Neural cell (in vitro differentiated cells): ENCODE measurements around the gene CTNNB1. TPM values are rescaled to one million over a fixed set of nuclear protein-coding genes. Genes with fewer than 3 reads are reported as not detected.

Source experiments
- H2AFZ ChIP-seq: fragments of 200-600, 300-800 bp; sonication (generic), shearing (Covaris generic); 2 replicates; pipeline ENCODE4 v1.6.0; 2014; ENCODE audit warnings: low read depth, mild to moderate bottlenecking, antibody characterized with exemption, low read length, moderate library complexity
- H3F3A ChIP-seq: fragments of 200-600 bp; shearing (Covaris generic); 2 replicates; pipeline ENCODE4 v1.6.1; 2016; ENCODE audit warnings: mild to moderate bottlenecking, moderate library complexity, mixed read lengths, antibody characterized with exemption, low read length; ENCODE audit not compliant: insufficient read depth, poor library complexity, severe bottlenecking
- H3K27ac ChIP-seq: fragments of 200-600, 300-800 bp; sonication (generic), shearing (Covaris generic); 2 replicates; pipeline ENCODE4 v1.5.1; 2014; ENCODE audit warnings: mild to moderate bottlenecking, low read length, moderate library complexity
- H3K27me3 ChIP-seq: fragments of 300-800, 200-600 bp; sonication (generic), shearing (Covaris generic); 2 replicates; pipeline ENCODE4 v1.6.0; 2014; ENCODE audit warnings: mild to moderate bottlenecking, low read depth, low read length, moderate library complexity; ENCODE audit not compliant: insufficient read depth
- H3K36me3 ChIP-seq: fragments of 300-800, 200-600 bp; sonication (generic), shearing (Covaris generic); 2 replicates; pipeline ENCODE4 v1.5.1; 2014; ENCODE audit warnings: mild to moderate bottlenecking, antibody characterized with exemption, low read length, moderate library complexity; ENCODE audit not compliant: insufficient read depth
- H3K4me2 ChIP-seq: fragments of 300-800, 200-600 bp; sonication (generic), shearing (Covaris generic); 2 replicates; pipeline ENCODE4 v1.6.0; 2014; ENCODE audit warnings: mild to moderate bottlenecking, low read length
- H3K4me3 ChIP-seq: fragments of 300-800, 200-600 bp; sonication (generic), shearing (Covaris generic); 2 replicates; pipeline ENCODE4 v1.5.1; 2014; ENCODE audit warnings: mild to moderate bottlenecking, low read length, moderate library complexity
- H3K79me2 ChIP-seq: fragments of 200-600 bp; shearing (Covaris generic); replicated peaks from 2 replicates; pipeline ENCODE4 v1.6.0; 2014; ENCODE audit warnings: mild to moderate bottlenecking, low read length, moderate library complexity; ENCODE audit not compliant: insufficient read depth
- H3K9ac ChIP-seq: fragments of 300-800, 200-600 bp; sonication (generic), shearing (Covaris generic); 2 replicates; pipeline ENCODE4 v1.6.1; 2016; ENCODE audit warnings: mild to moderate bottlenecking, low read length, mixed read lengths
- H3K9me2 ChIP-seq: fragments of 200-600 bp; shearing (Covaris generic); 2 replicates; pipeline ENCODE4 v1.6.1; 2016; ENCODE audit warnings: mild to moderate bottlenecking, low read length, mixed read lengths; ENCODE audit not compliant: insufficient read depth
- H3K9me3 ChIP-seq: fragments of 200-600, 300-800 bp; sonication (generic), shearing (Covaris generic); 2 replicates; pipeline ENCODE4 v1.6.1; 2016; ENCODE audit warnings: mild to moderate bottlenecking, mixed run types, low read length, moderate library complexity, mixed read lengths
- H4K20me1 ChIP-seq: fragments of 200-600 bp; shearing (Covaris generic); 2 replicates; pipeline ENCODE4 v1.6.1; 2016; ENCODE audit warnings: mild to moderate bottlenecking, mixed run types; ENCODE audit not compliant: insufficient read depth
- EP300 ChIP-seq: fragments of 450-650 bp; conservative IDR thresholded peaks from 2 replicates; pipeline ENCODE4 v1.6.1; 2014; ENCODE audit warnings: antibody characterized with exemption, mild to moderate bottlenecking, moderate library complexity; ENCODE audit not compliant: poor library complexity, severe bottlenecking
- EZH2 ChIP-seq: fragments of 200-600, 300-800 bp; shearing (Covaris generic), sonication (generic); IDR thresholded peaks from 2 replicates; pipeline ENCODE4 v1.6.1; 2014; ENCODE audit warnings: antibody characterized with exemption, low read length, borderline replicate concordance, mild to moderate bottlenecking; ENCODE audit not compliant: insufficient read depth, poor library complexity, severe bottlenecking
- MXI1 ChIP-seq: fragments of 450-650 bp; conservative IDR thresholded peaks from 2 replicates; pipeline ENCODE4 v1.6.1; 2014; ENCODE audit warnings: antibody characterized with exemption, mild to moderate bottlenecking; ENCODE audit not compliant: poor library complexity, severe bottlenecking
- POLR2AphosphoS5 ChIP-seq: IDR thresholded peaks from 2 replicates; pipeline ENCODE4 v1.6.1; 2012
- RAD21 ChIP-seq: fragments of 450-650 bp; conservative IDR thresholded peaks from 2 replicates; pipeline ENCODE4 v1.6.1; 2014; ENCODE audit warnings: antibody characterized with exemption, mild to moderate bottlenecking, moderate library complexity
- SMC3 ChIP-seq: fragments of 450-650 bp; conservative IDR thresholded peaks from 2 replicates; pipeline ENCODE4 v1.6.1; 2014; ENCODE audit warnings: antibody characterized with exemption, mild to moderate bottlenecking, moderate library complexity; ENCODE audit not compliant: poor library complexity
- TAF1 ChIP-seq: IDR thresholded peaks from 2 replicates; pipeline ENCODE4 v1.6.1; 2012; ENCODE audit warnings: low read depth
- polyA minus RNA-seq: library from RNA; depleted of rRNA, polyadenylated mRNA; stranded (reverse); fragments of >200 nt; gene quantifications from 2 replicates; pipeline ENCODE4 v1.2.3, GENCODE V29; 2014
- polyA plus RNA-seq: library from polyadenylated mRNA; depleted of rRNA; stranded (reverse); fragments of >200 nt; gene quantifications from 2 replicates; pipeline ENCODE4 v1.2.3, GENCODE V29; 2014
- TF ChIP-seq, protein P1 (sequence below): IDR thresholded peaks from 2 replicates; pipeline ENCODE4 v1.6.1; 2012; ENCODE audit warnings: borderline replicate concordance
- TF ChIP-seq, protein P2 (sequence below): fragments of 450-650 bp; IDR thresholded peaks from 2 replicates; pipeline ENCODE4 v1.5.1; 2014; ENCODE audit warnings: antibody characterized with exemption, mild to moderate bottlenecking, moderate library complexity; ENCODE audit not compliant: poor library complexity, severe bottlenecking

CTNNB1 gene
- polyA plus RNA-seq, result 317 and 323 TPM in 2 replicates
- polyA minus RNA-seq, result 635 and 695 TPM in 2 replicates

DNA sequence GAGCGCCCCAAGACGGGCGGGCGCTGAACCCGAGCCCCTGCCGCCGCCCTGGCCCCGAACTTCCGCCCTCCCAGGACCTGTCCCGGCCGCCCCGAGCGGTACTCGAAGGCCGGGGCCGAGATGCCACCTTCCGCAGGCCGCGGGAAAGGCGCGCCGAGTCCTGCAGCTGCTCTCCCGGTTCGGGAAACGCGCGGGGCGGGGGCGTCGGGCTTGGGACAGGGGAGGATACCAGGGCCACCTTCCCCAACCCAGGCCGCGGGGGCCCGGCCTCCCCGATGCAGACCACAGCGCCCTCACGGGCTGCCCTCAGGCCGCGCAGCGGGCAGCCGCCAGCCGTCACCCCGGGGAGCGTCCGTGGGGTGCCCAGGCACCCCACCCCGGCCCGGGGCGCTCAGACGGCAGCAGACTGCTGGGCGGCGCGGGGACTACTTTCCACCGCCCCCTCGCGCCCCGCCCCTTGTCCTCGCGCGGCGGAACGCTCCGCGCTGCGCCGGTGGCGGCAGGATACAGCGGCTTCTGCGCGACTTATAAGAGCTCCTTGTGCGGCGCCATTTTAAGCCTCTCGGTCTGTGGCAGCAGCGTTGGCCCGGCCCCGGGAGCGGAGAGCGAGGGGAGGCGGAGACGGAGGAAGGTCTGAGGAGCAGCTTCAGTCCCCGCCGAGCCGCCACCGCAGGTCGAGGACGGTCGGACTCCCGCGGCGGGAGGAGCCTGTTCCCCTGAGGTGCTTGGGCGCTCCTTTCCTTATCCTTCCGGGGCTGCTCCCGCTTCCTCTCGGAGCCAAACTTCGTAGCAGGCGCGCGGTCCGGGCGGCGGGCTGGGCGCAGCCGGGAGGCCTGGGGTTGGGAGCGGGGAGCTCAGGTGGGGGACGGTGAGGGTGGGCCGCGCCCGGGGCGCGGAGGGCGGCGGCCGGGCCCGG is at the start of gene CTNNB1:
TSS of gene CTNNB1 (plus strand) at position 556 of the 916 bp plus-strand sequence. CDS start 24,564 bp downstream, outside the sequence.
- H4K20me1 ChIP-seq, result peaks cover 5% of the 10 kb centered on the region
- no peaks in the 10 kb centered on the region for H3K27me3 ChIP-seq
- H3K36me3 ChIP-seq, result no peaks in the 10 kb centered on the region
- TF ChIP-seq SMC3 (peak; percentile 65), RAD21 (peak; percentile 57), TAF1 (peak; percentile 100), MXI1 (peak; percentile 77), EP300 (peak; percentile 75), POLR2AphosphoS5 (peak; percentile 99), EZH2 (no peak)
- TF ChIP-seq, protein P1, sequence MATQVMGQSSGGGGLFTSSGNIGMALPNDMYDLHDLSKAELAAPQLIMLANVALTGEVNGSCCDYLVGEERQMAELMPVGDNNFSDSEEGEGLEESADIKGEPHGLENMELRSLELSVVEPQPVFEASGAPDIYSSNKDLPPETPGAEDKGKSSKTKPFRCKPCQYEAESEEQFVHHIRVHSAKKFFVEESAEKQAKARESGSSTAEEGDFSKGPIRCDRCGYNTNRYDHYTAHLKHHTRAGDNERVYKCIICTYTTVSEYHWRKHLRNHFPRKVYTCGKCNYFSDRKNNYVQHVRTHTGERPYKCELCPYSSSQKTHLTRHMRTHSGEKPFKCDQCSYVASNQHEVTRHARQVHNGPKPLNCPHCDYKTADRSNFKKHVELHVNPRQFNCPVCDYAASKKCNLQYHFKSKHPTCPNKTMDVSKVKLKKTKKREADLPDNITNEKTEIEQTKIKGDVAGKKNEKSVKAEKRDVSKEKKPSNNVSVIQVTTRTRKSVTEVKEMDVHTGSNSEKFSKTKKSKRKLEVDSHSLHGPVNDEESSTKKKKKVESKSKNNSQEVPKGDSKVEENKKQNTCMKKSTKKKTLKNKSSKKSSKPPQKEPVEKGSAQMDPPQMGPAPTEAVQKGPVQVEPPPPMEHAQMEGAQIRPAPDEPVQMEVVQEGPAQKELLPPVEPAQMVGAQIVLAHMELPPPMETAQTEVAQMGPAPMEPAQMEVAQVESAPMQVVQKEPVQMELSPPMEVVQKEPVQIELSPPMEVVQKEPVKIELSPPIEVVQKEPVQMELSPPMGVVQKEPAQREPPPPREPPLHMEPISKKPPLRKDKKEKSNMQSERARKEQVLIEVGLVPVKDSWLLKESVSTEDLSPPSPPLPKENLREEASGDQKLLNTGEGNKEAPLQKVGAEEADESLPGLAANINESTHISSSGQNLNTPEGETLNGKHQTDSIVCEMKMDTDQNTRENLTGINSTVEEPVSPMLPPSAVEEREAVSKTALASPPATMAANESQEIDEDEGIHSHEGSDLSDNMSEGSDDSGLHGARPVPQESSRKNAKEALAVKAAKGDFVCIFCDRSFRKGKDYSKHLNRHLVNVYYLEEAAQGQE, result peak; percentile 97
- TF ChIP-seq, protein P2, sequence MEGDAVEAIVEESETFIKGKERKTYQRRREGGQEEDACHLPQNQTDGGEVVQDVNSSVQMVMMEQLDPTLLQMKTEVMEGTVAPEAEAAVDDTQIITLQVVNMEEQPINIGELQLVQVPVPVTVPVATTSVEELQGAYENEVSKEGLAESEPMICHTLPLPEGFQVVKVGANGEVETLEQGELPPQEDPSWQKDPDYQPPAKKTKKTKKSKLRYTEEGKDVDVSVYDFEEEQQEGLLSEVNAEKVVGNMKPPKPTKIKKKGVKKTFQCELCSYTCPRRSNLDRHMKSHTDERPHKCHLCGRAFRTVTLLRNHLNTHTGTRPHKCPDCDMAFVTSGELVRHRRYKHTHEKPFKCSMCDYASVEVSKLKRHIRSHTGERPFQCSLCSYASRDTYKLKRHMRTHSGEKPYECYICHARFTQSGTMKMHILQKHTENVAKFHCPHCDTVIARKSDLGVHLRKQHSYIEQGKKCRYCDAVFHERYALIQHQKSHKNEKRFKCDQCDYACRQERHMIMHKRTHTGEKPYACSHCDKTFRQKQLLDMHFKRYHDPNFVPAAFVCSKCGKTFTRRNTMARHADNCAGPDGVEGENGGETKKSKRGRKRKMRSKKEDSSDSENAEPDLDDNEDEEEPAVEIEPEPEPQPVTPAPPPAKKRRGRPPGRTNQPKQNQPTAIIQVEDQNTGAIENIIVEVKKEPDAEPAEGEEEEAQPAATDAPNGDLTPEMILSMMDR, result no peak
- peak within 1 kb of the TSS; percentile 92 for H3K27ac ChIP-seq
- peak within 1 kb of the TSS; percentile 60 for H3K4me2 ChIP-seq
- peak within 1 kb of the TSS; percentile 79 for H3K4me3 ChIP-seq
- H3F3A ChIP-seq, result peaks cover 5% of the 10 kb centered on the region
- H2AFZ ChIP-seq, result peak within 1 kb of the TSS; percentile 80
- H3K9me3 ChIP-seq, result no peaks in the 10 kb centered on the region
- H3K79me2 ChIP-seq, result peaks cover 43% of the 10 kb centered on the region
- H3K9me2 ChIP-seq, result no peaks in the 10 kb centered on the region
- H3K9ac ChIP-seq, result peak within 1 kb of the TSS; percentile 96

DNA sequence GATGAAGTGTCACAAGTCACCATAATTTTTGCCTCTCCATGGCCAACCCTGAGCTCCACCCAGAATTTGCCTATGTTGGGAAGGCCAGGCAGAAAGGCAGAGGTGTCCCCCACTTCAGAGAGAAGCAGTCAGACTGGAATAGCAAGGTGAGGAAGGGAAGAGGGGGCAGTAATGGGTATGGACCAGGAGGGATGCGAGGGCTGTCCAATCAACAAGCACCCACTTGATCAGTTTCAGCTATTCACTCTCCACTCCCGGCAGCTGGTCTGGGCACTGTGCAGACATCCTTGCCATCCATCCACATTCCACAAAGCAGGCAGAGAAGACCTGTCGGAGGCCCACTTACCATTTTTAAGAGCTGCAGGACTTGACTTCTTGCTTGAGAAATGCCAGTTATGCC is 43.5 kb upstream of the CTNNB1 start:
- no peak overlapping the region for H2AFZ ChIP-seq
- no peak overlapping the region for H3K4me3 ChIP-seq
- no peaks in the 10 kb centered on the region for H3K9me3 ChIP-seq
- no peaks in the 10 kb centered on the region for H3K79me2 ChIP-seq
- H3F3A ChIP-seq, result no peaks in the 10 kb centered on the region
- no peak overlapping the region for H3K9ac ChIP-seq
- H3K9me2 ChIP-seq, result no peaks in the 10 kb centered on the region
- no peaks in the 10 kb centered on the region for H3K27me3 ChIP-seq
- no peak overlapping the region for H3K4me2 ChIP-seq
- TF ChIP-seq POLR2AphosphoS5, result no peak
- TF ChIP-seq, protein P2, result no peak
- no peak for TF ChIP-seq SMC3
- no peak for TF ChIP-seq EP300
- no peak for TF ChIP-seq RAD21
- TF ChIP-seq EZH2, result no peak
- H3K27ac ChIP-seq, result no peak overlapping the region
- no peaks in the 10 kb centered on the region for H4K20me1 ChIP-seq
- H3K36me3 ChIP-seq, result no peaks in the 10 kb centered on the region
